Measurements from ENCODE around the gene MPP2.
A peak's percentile ranks its signal among the peaks of the same experiment; 100 is the strongest.

Gene MPP2

DNA sequence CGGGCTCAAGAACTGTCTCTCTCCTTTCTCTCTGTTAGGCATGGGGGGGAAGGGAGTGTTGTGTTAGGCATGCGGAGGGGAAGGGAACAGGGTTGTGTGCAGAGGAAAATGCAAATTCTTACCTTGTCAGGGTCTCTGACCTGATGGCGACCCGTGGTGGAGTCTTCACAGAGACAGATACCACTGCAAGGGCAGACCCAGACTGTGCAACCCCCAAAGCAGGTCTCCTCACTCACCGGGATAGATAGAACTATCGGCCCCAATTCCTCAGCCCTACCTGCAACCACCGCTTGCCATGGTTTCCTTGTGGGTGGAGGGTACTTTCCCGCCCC, 9.6 kb upstream of the MPP2 start:
- no peak for DNase-seq
- no peak overlapping the region for H3K27ac ChIP-seq
- no peaks in the 10 kb centered on the region for H3K9me3 ChIP-seq (ENCODE audit: severe bottlenecking)
- no peak overlapping the region for H3K4me3 ChIP-seq (ENCODE audit: low read depth, low read length)
- peaks cover 82% of the 10 kb centered on the region for H3K27me3 ChIP-seq (ENCODE audit: insufficient read depth, low read depth, severe bottlenecking)
- H3K36me3 ChIP-seq: no peaks in the 10 kb centered on the region
- TF ChIP-seq, protein P1, sequence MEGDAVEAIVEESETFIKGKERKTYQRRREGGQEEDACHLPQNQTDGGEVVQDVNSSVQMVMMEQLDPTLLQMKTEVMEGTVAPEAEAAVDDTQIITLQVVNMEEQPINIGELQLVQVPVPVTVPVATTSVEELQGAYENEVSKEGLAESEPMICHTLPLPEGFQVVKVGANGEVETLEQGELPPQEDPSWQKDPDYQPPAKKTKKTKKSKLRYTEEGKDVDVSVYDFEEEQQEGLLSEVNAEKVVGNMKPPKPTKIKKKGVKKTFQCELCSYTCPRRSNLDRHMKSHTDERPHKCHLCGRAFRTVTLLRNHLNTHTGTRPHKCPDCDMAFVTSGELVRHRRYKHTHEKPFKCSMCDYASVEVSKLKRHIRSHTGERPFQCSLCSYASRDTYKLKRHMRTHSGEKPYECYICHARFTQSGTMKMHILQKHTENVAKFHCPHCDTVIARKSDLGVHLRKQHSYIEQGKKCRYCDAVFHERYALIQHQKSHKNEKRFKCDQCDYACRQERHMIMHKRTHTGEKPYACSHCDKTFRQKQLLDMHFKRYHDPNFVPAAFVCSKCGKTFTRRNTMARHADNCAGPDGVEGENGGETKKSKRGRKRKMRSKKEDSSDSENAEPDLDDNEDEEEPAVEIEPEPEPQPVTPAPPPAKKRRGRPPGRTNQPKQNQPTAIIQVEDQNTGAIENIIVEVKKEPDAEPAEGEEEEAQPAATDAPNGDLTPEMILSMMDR (IDR thresholded peaks at IDR 0.05; ENCODE audit: low read depth, low read length): no peak

DNA sequence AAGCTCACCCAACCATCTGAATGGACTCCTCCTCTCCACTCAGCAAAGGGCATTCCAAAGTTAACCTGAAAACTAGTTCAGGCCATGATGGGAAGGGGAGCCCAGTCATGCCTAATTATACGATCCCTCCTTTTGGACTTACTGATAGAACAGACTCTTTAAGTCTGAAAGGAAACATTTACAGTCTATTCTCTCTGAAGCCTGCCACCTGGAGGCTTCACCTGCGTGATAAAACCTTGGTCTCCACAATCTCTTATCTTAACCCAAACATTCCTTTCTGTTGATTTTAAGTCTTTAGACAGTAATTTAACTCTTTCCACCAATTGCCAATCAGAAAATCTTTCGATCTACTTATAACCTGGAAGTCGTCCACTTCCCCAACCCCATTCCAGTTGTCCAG, 9.0 kb upstream of the MPP2 start:
- no peak overlapping the region for H3K27ac ChIP-seq
- TF ChIP-seq, protein P1 (IDR thresholded peaks at IDR 0.05; ENCODE audit: low read depth, low read length): no peak
- H3K27me3 ChIP-seq (ENCODE audit: insufficient read depth, low read depth, severe bottlenecking): peaks cover 82% of the 10 kb centered on the region
- H3K4me3 ChIP-seq (ENCODE audit: low read depth, low read length): no peak overlapping the region
- no peak for DNase-seq
- no peaks in the 10 kb centered on the region for H3K36me3 ChIP-seq
- H3K9me3 ChIP-seq (ENCODE audit: severe bottlenecking): no peaks in the 10 kb centered on the region

DNA sequence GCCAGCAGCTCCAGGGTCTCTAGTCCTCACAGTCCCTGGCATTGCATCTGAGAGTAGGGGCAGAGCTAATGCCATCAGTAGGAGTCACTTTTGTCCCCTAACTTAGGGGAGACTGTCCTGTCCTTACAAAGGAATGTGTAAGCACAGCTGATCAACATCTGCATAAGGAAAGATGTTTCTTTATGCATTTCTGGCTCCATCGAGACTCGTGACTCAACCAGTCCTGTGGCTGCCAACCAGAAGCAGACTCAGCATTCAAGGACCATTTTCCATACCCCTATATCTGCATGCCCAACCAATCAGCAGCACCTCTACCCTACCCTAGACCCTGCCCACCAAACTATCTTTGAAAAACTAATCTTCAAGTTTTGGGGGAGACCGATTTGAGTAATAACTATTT, 8.2 kb upstream of the MPP2 start:
- Histone ChIP-seq H3K27ac (no peak overlapping the region), H3K4me3 (ENCODE audit: low read depth, low read length) (no peak overlapping the region), H3K9me3 (ENCODE audit: severe bottlenecking) (no peaks in the 10 kb centered on the region), H3K36me3 (no peaks in the 10 kb centered on the region), H3K27me3 (ENCODE audit: insufficient read depth, low read depth, severe bottlenecking) (peaks cover 82% of the 10 kb centered on the region)
- TF ChIP-seq, protein P1 (IDR thresholded peaks at IDR 0.05; ENCODE audit: low read depth, low read length): no peak
- no peak for DNase-seq

DNA sequence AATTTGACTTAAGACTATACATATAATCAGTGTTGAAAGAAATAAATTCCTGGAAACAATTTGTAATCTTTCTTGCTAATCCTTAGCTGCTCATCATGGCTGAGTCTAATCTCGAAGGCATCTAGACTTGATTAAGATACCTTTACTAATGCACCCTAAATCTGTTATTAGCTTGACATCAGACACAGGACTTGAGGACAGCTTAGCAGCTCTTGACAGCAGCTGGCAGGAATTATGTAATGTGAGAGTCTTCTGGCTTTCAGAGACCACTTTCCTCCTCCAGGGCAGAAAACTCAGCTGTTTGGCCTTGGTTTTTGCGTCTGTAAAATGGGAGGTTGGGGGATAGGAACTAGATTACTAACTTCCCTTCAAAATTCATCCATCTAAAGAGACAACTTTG, 7.1 kb upstream of the MPP2 start:
- no peaks in the 10 kb centered on the region for H3K36me3 ChIP-seq
- no peak overlapping the region for H3K27ac ChIP-seq
- no peak overlapping the region for H3K4me3 ChIP-seq (ENCODE audit: low read depth, low read length)
- H3K9me3 ChIP-seq (ENCODE audit: severe bottlenecking): no peaks in the 10 kb centered on the region
- TF ChIP-seq, protein P1 (IDR thresholded peaks at IDR 0.05; ENCODE audit: low read depth, low read length): no peak
- DNase-seq: peak; percentile 76
- H3K27me3 ChIP-seq (ENCODE audit: insufficient read depth, low read depth, severe bottlenecking): peaks cover 85% of the 10 kb centered on the region

DNA sequence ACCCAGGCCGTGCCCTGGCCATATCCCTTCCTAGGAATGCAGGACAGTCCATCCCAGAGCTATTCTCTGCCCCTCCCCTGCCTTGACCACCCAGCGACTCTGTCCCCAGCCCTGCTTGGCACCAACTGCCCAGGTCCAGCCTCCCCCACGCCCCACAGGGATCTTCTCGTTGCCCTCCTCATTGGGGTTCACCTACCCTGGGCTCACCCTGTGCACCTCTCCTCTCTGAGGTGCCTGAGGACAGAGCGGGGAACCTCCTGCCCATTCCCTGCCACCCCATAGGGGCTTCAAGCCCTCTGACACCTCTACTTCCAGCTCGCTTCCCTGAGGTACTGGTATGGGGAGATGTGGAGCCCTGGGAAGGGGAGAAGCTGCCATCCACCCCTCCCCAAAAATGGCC, 6.2 kb upstream of the MPP2 start:
- no peak overlapping the region for H3K4me3 ChIP-seq (ENCODE audit: low read depth, low read length)
- no peaks in the 10 kb centered on the region for H3K9me3 ChIP-seq (ENCODE audit: severe bottlenecking)
- no peaks in the 10 kb centered on the region for H3K36me3 ChIP-seq
- peaks cover 88% of the 10 kb centered on the region for H3K27me3 ChIP-seq (ENCODE audit: insufficient read depth, low read depth, severe bottlenecking)
- TF ChIP-seq, protein P1 (IDR thresholded peaks at IDR 0.05; ENCODE audit: low read depth, low read length): no peak
- no peak for DNase-seq
- no peak overlapping the region for H3K27ac ChIP-seq

DNA sequence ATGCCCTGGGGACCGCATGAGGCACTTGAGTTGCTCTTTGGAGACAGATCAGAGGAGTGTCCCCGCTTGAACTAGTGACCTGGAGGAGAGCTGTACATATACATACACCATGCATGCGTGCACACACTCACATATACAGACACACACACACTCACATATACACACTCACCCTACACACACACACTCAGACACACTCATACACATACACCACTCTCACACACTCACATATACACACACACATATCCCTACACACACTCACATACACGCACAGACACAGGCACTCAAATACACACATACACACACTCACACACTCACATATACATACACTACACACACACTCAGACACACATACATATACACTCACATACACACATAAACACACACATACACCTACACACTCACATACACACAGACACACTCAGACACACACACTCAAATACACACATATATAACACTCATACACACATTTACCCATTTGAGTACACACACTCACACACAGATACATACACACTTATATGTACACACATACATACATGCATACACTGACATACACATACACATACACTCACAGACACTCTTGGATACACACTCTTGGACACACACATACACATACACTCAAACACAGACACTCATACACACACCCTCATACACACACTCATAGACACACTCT, 5.4 kb upstream of the MPP2 start:
- TF ChIP-seq, protein P1 (IDR thresholded peaks at IDR 0.05; ENCODE audit: low read depth, low read length): no peak
- Histone ChIP-seq H3K27me3 (ENCODE audit: insufficient read depth, low read depth, severe bottlenecking) (peaks cover 88% of the 10 kb centered on the region), H3K9me3 (ENCODE audit: severe bottlenecking) (no peaks in the 10 kb centered on the region), H3K4me3 (ENCODE audit: low read depth, low read length) (no peak overlapping the region), H3K27ac (no peak overlapping the region), H3K36me3 (no peaks in the 10 kb centered on the region)
- DNase-seq: no peak

Data from WERI-Rb-1 (cell line).